ENCODE results near the gene KIAA1328.

KIAA1328 gene

GRCh38 chr18:37254973-37255372 lies 426.0 kb downstream of the KIAA1328 start:
- Histone ChIP-seq H3K4me3 (replicated peaks; ENCODE audit: insufficient read depth, low read length) (no peak overlapping the region), H3K27me3 (ENCODE audit: insufficient read depth, poor library complexity, severe bottlenecking) (peaks cover 71% of the 10 kb centered on the region), H3K27ac (replicated peaks) (no peak overlapping the region)
- DNase-seq (ENCODE audit: low read depth in 1 of 2, low spot score in 1 of 2) = no peak
- TF ChIP-seq POLR2AphosphoS5 (IDR thresholded peaks at IDR 0.05; ENCODE audit: low read depth) (no peak), REST (IDR thresholded peaks at IDR 0.05; ENCODE audit: insufficient replicate concordance, low read depth) (no peak), SPI1 (IDR thresholded peaks at IDR 0.05; ENCODE audit: borderline replicate concordance, low read depth) (no peak), GABPA (IDR thresholded peaks at IDR 0.05; ENCODE audit: low read depth) (no peak), CTCF (IDR thresholded peaks at IDR 0.05; ENCODE audit: insufficient read depth, low read length) (no peak)

GRCh38 chr18:37258131-37258530 lies 429.2 kb downstream of the KIAA1328 start:
- Histone ChIP-seq H3K27me3 (ENCODE audit: insufficient read depth, poor library complexity, severe bottlenecking) (peaks cover 47% of the 10 kb centered on the region), H3K4me3 (replicated peaks; ENCODE audit: insufficient read depth, low read length) (no peak overlapping the region)
- TF ChIP-seq GABPA (IDR thresholded peaks at IDR 0.05; ENCODE audit: low read depth) (no peak), POLR2AphosphoS5 (IDR thresholded peaks at IDR 0.05; ENCODE audit: low read depth) (no peak), REST (IDR thresholded peaks at IDR 0.05; ENCODE audit: insufficient replicate concordance, low read depth) (no peak), SPI1 (IDR thresholded peaks at IDR 0.05; ENCODE audit: borderline replicate concordance, low read depth) (no peak), CTCF (IDR thresholded peaks at IDR 0.05; ENCODE audit: insufficient read depth, low read length) (no peak)

GRCh38 chr18:37258819-37259218 lies 429.9 kb downstream of the KIAA1328 start:
- Histone ChIP-seq H3K27ac (replicated peaks) (no peak overlapping the region), H3K4me3 (replicated peaks; ENCODE audit: insufficient read depth, low read length) (no peak overlapping the region), H3K27me3 (ENCODE audit: insufficient read depth, poor library complexity, severe bottlenecking) (peaks cover 41% of the 10 kb centered on the region)
- no peak for DNase-seq (ENCODE audit: low read depth in 1 of 2, low spot score in 1 of 2)
- TF ChIP-seq CTCF (IDR thresholded peaks at IDR 0.05; ENCODE audit: insufficient read depth, low read length) (no peak), SPI1 (IDR thresholded peaks at IDR 0.05; ENCODE audit: borderline replicate concordance, low read depth) (no peak), REST (IDR thresholded peaks at IDR 0.05; ENCODE audit: insufficient replicate concordance, low read depth) (no peak), POLR2AphosphoS5 (IDR thresholded peaks at IDR 0.05; ENCODE audit: low read depth) (no peak), GABPA (IDR thresholded peaks at IDR 0.05; ENCODE audit: low read depth) (no peak)

More at GRCh38 chr18:37258131-37258530, 429.2 kb downstream of the KIAA1328 start:
- DNase-seq (ENCODE audit: low read depth in 1 of 2, low spot score in 1 of 2) = no peak
- no peak overlapping the region for H3K27ac ChIP-seq (replicated peaks)
